Fibroblast of skin of left quadriceps (primary cell): ENCODE data around the gene ZSCAN5C.
"Not testable (repeated sequence)": the region's sequence is repeated elsewhere in the genome, so short reads cannot be mapped to it uniquely, and the experiment has no call there.

ENCODE experiments used
- DNase-seq, 2 experiments: peaks; one replicate each; pipeline ENCODE4 v3.0.0-alpha.2; 2013; ENCODE audit warnings: low read depth in 2 of 2

The ZSCAN5C gene

GRCh38 chr19:56201973-56202372 lies at the start of gene ZSCAN5C:
TSS of gene ZSCAN5C (plus strand) at chr19:56202273. CDS start at chr19:56205914, 3,641 bp downstream.
- no peak for DNase-seq

- no peak for DNase-seq
These were observed 49.4 kb upstream of the ZSCAN5C start for GRCh38 chr19:56152644-56153043.

GRCh38 chr19:56153507-56153906 lies 48.6 kb upstream of the ZSCAN5C start:
- DNase-seq: no peak

GRCh38 chr19:56155124-56155687 lies 46.9 kb upstream of the ZSCAN5C start:
- DNase-seq: no peak

- no peak for DNase-seq
These were observed 45.3 kb upstream of the ZSCAN5C start for GRCh38 chr19:56156768-56157167.

- no peak for DNase-seq
These were observed 43.8 kb upstream of the ZSCAN5C start for GRCh38 chr19:56158170-56158757.

- no peak for DNase-seq
These were observed 43.0 kb upstream of the ZSCAN5C start for GRCh38 chr19:56159009-56159559.

- DNase-seq: no peak
These were observed 42.3 kb upstream of the ZSCAN5C start for GRCh38 chr19:56159622-56160271.

- no peak for DNase-seq
These were observed 40.5 kb upstream of the ZSCAN5C start for GRCh38 chr19:56161534-56161933.

GRCh38 chr19:56162258-56162657 lies 39.8 kb upstream of the ZSCAN5C start:
- DNase-seq: no peak

- DNase-seq: no peak
These were observed 39.0 kb upstream of the ZSCAN5C start for GRCh38 chr19:56163097-56163496.

- no peak for DNase-seq
These were observed 35.0 kb upstream of the ZSCAN5C start for GRCh38 chr19:56167064-56167578.

- no peak for DNase-seq
These were observed 31.8 kb upstream of the ZSCAN5C start for GRCh38 chr19:56170261-56170660.

GRCh38 chr19:56174086-56174485 lies 28.0 kb upstream of the ZSCAN5C start:
- no peak for DNase-seq

- no peak for DNase-seq
These were observed 27.5 kb upstream of the ZSCAN5C start for GRCh38 chr19:56174550-56174949.

GRCh38 chr19:56175861-56176307 lies 26.2 kb upstream of the ZSCAN5C start, which contains the start of gene GALP:
TSS of gene GALP (plus strand) at chr19:56176008. CDS start at chr19:56177109, 1,101 bp downstream.
- not testable (repeated sequence) for DNase-seq

- not testable (repeated sequence) for DNase-seq
These were observed 25.8 kb upstream of the ZSCAN5C start for GRCh38 chr19:56176310-56176709.

- no peak for DNase-seq
These were observed 25.2 kb upstream of the ZSCAN5C start for GRCh38 chr19:56176881-56177280.

- no peak for DNase-seq
These were observed 24.4 kb upstream of the ZSCAN5C start for GRCh38 chr19:56177564-56178243.

- no peak for DNase-seq
These were observed 12.3 kb upstream of the ZSCAN5C start for GRCh38 chr19:56189785-56190184.

GRCh38 chr19:56191115-56191514 lies 11.0 kb upstream of the ZSCAN5C start:
- DNase-seq: no peak

- DNase-seq: no peak
These were observed 10.4 kb upstream of the ZSCAN5C start for GRCh38 chr19:56191711-56192110.
